Tongue (tissue), 2 donors: ENCODE results near the gene THADA. TPM values are rescaled to one million over a fixed set of nuclear protein-coding genes. Genes with fewer than 3 reads are reported as not detected.

Experiments
- DNase-seq: peaks from one replicate; pipeline ENCODE4 v3.0.0-alpha.2; 2015
- total RNA-seq: library from RNA; depleted of rRNA; stranded (reverse); fragments of >200 nt; gene quantifications from one replicate; pipeline ENCODE4 v1.2.3, GENCODE V29; 2014

Gene THADA
- total RNA-seq, 1 donor from 2014 or later = 57.0 TPM

- peak; percentile 98 for DNase-seq
These were observed 374.6 kb downstream of the THADA start for GRCh38 chr2:43221124-43221762.

DNA sequence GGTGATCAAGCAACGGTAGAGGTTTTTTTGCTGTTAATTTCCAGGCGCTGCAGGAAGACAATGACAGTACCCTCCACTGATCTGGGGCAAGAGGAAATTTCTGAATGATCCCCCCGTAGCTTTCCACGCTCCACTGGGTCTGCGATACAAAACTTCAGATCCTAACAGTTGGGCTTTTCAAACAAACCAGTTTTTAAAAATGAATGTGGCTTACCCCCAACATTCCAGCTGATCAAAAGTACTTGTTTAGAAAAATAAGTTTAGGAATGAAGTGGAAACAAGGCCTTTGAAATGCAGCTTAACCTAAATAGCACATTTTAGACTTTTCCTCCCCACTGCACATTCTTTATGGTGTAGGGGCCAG, 375.1 kb downstream of the THADA start:
- DNase-seq = no peak

- no peak for DNase-seq
These were observed 375.5 kb downstream of the THADA start for GRCh38 chr2:43220229-43220751.

DNA sequence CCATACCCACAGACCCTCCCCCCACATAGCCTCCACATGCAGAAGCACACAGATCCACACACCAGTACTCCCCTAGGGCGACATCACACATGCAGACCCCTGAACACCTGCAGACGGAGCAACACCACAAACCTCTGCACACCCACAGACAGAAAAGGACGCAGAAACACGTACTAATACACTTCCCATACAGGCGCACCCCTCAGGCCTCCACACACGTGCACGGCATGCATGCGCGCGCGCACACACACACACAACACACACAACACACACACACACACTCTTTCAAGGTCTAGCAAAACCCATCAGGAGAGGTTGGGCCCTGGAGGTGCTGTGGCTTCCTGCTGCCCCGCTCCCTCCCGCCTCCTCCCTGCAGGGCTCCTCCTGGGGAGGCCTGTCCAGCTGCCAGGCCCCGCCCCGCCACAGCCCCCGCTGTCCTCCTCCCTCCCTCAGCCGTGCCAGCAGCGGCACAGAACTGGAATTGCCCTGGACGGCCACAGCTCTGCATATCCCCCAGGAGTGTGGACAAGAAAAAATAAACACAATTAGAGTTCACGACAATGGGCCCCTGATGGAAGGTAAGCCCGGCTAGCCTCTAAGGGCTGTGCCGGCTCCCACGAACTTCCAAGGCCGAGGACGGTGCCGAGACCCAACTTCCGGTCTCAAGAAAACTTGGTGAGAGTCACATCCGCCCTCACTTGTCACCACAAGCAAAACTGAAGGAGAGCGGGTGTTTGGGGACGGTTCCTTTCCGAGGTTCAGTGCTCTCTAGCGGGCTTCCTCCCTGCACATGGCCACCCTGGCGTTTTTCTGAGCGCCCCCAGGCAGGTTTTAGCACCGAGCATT, 376.2 kb downstream of the THADA start:
- peak; percentile 91 for DNase-seq

- peak; percentile 58 for DNase-seq
These were observed 377.0 kb downstream of the THADA start for GRCh38 chr2:43218702-43219382.

DNA sequence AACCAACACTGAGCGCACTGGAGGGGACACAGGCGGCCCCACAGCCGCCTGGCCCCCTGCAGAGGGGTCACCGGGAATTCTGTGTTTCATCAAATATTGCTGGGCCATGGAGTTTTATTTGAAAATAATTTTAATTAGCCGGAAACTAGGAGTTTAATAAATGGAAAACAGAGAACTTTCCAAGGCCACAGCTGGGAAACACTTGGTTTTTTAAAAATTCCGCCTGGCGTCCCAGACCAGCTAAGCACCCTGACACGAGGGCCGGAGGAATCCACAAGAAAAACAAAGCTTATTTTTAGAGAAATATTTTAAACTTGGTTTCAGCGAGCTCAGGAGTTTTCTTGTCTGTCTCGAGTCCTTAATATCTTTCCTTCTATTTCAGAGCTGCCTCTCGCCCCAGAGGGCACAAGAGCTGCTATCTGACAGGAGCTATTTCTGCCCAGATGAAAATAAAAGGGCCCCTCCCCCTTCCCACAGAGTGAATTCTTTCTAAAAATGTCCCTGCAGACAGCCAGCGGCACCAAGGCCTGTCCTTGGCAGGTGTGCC, 377.6 kb downstream of the THADA start:
- DNase-seq = peak; percentile 77

DNA sequence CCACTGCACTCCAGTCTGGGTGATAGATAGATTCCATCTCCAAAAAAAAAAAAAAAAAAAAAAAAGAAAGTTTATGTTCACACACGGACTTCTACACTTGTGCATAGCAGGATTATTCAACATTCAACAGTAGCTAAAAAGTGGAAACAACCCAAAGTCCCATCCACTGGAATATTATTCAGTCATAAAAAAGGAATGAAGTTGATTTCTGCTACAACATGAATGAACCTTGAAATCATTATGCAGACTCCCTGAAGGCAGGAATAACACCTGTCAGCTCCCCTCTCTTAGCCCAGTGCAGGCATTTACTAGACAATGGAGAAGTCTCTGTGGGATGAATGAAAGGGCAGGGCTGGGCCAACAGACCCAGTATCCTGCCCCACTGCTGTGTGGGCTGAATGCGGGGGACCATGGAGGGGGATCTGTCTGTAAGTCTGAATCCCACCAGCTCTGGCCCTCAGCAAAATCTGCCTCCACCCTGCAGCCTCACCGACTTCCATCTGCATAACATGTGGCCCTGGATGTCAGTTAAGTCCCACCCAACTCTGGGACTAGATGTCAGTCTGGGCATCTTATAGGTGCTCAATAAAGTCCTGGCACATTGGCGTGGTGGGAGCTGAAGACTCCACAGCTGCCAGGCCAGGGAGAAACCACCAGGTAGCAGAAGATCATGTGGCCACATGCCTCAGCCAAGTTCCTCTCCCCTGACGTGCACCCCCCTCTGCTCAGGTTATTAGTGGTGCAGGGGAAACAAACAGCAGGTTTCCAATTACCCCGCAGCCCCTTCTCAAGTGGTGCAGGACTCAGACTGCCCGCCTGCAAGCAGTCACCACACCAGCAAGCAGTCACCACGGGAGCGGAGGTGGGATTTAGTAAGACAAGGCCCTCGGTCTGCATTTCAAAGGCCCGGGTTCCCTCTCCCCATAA, 378.3 kb downstream of the THADA start:
- DNase-seq = peak; percentile 71

GRCh38 chr2:43216629-43217028, 379.2 kb downstream of the THADA start:
- no peak for DNase-seq

GRCh38 chr2:43215673-43216255, 380.1 kb downstream of the THADA start:
- no peak for DNase-seq

GRCh38 chr2:43214253-43214652, 381.6 kb downstream of the THADA start:
- no peak for DNase-seq

DNA sequence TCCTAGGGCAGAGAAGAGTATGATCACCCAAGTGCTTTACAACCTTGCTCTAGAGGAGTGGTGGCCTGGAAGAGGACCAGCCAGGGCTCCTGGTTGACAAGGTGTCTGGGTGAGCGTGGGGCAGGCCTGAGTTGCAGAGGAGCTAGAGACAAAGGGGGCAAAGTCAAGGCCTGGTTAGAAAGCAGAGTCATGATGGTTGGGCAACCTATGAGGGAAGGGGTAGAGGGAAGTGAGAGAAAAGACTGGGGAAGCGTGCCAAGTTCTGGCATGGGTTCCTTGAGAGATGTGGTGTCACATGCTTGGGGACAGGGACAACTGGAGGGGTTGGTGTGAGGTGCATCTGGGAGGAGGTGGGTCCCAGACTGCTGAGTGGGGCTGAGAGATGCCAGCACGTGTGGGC, 382.9 kb downstream of the THADA start:
- DNase-seq = no peak

- DNase-seq = no peak
These were observed 383.5 kb downstream of the THADA start for GRCh38 chr2:43212216-43212835.

DNA sequence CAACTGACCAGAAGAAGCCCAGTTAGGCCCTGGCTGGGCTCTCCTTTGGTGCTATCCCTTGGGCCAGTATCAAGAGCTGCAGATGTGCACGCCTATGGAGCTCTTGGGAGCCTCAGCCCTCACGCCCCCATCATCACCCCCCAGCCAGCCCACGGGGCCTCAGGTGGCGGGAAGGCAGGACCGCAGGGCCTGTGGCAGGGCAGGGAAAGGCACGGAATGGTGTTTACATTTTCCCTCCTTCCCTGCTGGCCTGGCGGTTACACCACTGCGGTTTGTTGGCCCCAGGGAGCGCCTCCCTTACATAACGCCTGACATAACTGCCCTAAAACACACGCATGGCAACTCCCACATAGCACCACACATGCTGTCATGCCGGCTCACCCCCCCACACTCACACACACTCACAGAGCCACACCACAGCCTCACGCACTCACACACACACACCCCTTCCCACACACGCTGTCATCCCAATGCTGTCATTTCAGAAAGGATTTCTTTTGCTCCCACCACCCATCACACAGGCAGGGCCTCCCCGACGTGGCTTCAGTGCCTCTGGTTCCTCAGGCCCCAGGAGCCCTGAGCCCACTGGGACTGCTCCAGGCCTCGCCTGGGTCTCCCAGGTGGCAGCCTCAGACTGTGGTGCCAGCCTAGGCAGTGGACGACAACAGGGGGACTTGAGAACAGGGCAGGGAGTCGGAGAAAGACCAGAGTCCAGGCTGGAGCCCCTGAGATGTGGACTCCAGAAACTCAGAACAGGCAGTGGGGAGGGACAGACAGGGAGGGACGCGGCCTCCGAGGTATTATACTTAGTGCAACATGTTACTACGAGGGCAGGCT, 385.2 kb downstream of the THADA start:
- DNase-seq = peak; percentile 62

GRCh38 chr2:43210125-43210466, 385.7 kb downstream of the THADA start:
- no peak for DNase-seq

GRCh38 chr2:43209204-43209717, 386.6 kb downstream of the THADA start:
- DNase-seq = no peak

DNA sequence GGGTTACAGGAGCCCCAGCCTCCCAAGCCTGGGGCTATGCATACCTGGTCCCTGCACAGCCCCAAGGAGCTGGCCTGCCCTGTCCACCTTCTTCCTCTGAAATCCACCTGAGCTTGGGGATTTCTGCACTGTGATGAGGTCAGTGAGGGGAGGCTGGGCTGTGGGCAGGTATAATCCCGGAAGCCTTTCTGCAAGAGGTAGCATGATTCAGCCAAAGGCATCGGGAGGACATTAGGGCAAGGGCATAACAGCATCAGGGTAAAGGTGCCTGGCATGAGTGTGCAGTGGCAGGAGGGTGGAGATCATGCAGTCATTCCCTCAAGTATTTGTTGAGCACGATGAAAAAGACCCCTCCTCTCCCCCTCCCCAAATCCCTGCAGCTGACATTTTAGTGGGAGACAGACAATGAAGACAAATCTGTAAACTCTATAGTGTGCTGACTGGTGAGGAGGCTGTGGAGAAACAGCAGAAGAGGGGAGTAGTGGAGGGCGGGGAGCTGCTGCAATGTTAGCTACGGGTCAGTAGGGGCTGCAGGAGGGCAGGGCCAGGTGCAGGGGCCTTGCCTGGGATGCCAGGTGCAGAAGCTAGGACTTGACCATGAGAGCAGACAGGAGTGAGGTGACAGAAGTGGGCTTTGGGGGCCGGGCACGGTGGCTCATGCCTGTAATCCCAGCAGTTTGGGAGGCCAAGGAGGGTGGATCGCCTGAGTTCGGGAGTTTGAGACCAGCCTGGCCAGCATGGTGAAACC, 388.1 kb downstream of the THADA start:
- no peak for DNase-seq

DNA sequence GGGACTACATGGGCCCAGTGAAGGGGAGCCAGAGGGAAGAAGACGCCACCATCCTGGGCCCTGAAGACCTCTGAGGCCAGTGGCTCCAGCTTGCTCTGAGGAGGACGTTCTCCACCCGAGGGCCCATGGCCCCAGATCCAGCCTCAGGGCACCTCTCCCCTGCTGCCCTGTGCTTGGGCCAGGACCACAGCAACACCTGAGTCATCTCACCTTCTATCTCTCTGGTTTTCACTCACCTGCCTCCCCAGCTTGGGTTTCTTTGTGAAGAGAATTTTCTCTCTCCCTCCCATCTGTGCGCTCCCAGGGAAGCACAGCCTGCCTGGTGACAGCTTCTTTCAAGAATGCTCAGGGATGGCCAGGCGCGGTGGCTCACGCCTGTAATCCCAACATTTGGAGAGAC, 389.2 kb downstream of the THADA start:
- no peak for DNase-seq

GRCh38 chr2:43203373-43203772, 392.5 kb downstream of the THADA start:
- no peak for DNase-seq

DNA sequence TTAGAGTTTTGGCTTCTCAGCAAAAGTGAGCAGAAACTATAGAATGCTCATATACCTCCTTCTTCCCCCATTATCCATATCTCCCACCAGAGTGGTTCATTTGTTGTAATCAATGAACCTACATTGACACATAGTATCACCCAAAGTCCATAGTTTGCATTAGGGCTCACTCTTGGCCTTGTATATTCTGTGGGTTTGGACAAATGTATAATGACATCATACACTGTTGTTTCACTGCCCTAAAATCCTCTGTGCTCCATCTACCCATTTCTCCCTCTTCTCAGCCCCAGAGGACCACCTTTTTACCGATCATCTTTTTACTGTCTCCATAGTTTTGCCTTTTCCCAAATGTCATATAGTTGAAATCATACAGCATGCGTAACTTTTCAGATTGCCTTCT, 393.5 kb downstream of the THADA start:
- no peak for DNase-seq
